Liver (tissue), 9 donors: ENCODE measurements around the gene NOP14. TPM values are rescaled to one million over a fixed set of nuclear protein-coding genes. Genes with fewer than 3 reads are reported as not detected.

Experiments
- DNase-seq: peaks from one replicate; pipeline ENCODE4 v3.0.0-alpha.2; 2017; ENCODE audit warnings: low spot score
- H3K27ac ChIP-seq, 2 donors: one replicate each; pipeline ENCODE4 v1.7.0; 2013; ENCODE audit warnings: inconsistent platforms in 2 of 2, low read length in 2 of 2, control low read depth in 1 of 2, low read depth in 1 of 2, mild to moderate bottlenecking in 1 of 2
- H3K27me3 ChIP-seq, 4 donors: one replicate each; pipeline versions ENCODE4 v1.6.1 to v1.7.0; 2013; ENCODE audit warnings: low read length in 3 of 4, inconsistent platforms in 1 of 4, mild to moderate bottlenecking in 1 of 4, moderate library complexity in 1 of 4; ENCODE audit not compliant: control insufficient read depth in 4 of 4, insufficient read depth in 4 of 4
- H3K36me3 ChIP-seq, 4 donors: one replicate each; pipeline versions ENCODE4 v1.6.1 to v1.7.0; 2013; ENCODE audit warnings: low read length in 3 of 4, mild to moderate bottlenecking in 3 of 4, low read depth in 1 of 4, moderate library complexity in 1 of 4; ENCODE audit not compliant: control insufficient read depth in 4 of 4, insufficient read depth in 3 of 4
- H3K4me1 ChIP-seq, 4 donors: one replicate each; pipeline versions ENCODE4 v1.6.1 to v1.7.0; 2013; ENCODE audit warnings: low read length in 3 of 4, mild to moderate bottlenecking in 3 of 4, moderate library complexity in 1 of 4; ENCODE audit not compliant: control insufficient read depth in 4 of 4, insufficient read depth in 4 of 4
- H3K4me3 ChIP-seq, 3 donors: one replicate each; pipeline versions ENCODE4 v1.6.1 to v1.7.0; 2013; ENCODE audit warnings: low read length in 3 of 3, control low read depth in 1 of 3, low read depth in 1 of 3, mild to moderate bottlenecking in 1 of 3
- H3K9ac ChIP-seq, 2 donors: one replicate each; pipeline ENCODE4 v1.7.0; 2013; ENCODE audit warnings: low read length in 2 of 2, mild to moderate bottlenecking in 2 of 2, moderate library complexity in 2 of 2, control low read depth in 1 of 2, low read depth in 1 of 2
- H3K9me3 ChIP-seq, 4 donors: one replicate each; pipeline versions ENCODE4 v1.6.1 to v1.7.0; 2013; ENCODE audit warnings: low read length in 3 of 4; ENCODE audit not compliant: control insufficient read depth in 4 of 4
- EGR1 ChIP-seq, 2 donors: IDR thresholded peaks; 2 replicates each; pipeline ENCODE4 v1.6.1; 2016 to 2018; ENCODE audit warnings: antibody characterized with exemption in 2 of 2, low read depth in 2 of 2
- FOXA1 ChIP-seq: IDR thresholded peaks from 2 replicates; pipeline ENCODE4 v1.6.1; 2016; ENCODE audit warnings: antibody characterized with exemption
- GABPA ChIP-seq, 2 donors: IDR thresholded peaks in 1 of 2; conservative IDR thresholded peaks in 1 of 2; 2 replicates each; pipeline ENCODE4 v1.6.1; 2016; ENCODE audit warnings: antibody characterized with exemption in 2 of 2, mild to moderate bottlenecking in 1 of 2, moderate library complexity in 1 of 2
- HNF4A ChIP-seq, 2 donors: conservative IDR thresholded peaks; 2 replicates each; pipeline ENCODE4 v1.6.1; 2016; ENCODE audit warnings: antibody characterized with exemption in 2 of 2, mild to moderate bottlenecking in 2 of 2
- HNF4G ChIP-seq: IDR thresholded peaks from 2 replicates; pipeline ENCODE4 v1.6.1; 2016; ENCODE audit warnings: antibody characterized with exemption
- JUND ChIP-seq, 2 donors: IDR thresholded peaks; 2 replicates each; pipeline ENCODE4 v1.6.1; 2016; ENCODE audit warnings: antibody characterized with exemption in 2 of 2
- NR2F2 ChIP-seq: IDR thresholded peaks from 2 replicates; pipeline ENCODE4 v1.6.1; 2016; ENCODE audit warnings: antibody characterized with exemption
- RAD21 ChIP-seq, 2 donors: IDR thresholded peaks; 2 replicates each; pipeline ENCODE4 v1.6.1; 2016; ENCODE audit warnings: antibody characterized with exemption in 2 of 2, mild to moderate bottlenecking in 2 of 2
- RXRA ChIP-seq, 2 donors: IDR thresholded peaks; 2 replicates each; pipeline ENCODE4 v1.6.1; 2017 to 2018; ENCODE audit warnings: antibody characterized with exemption in 2 of 2, mild to moderate bottlenecking in 1 of 2
- SP1 ChIP-seq: IDR thresholded peaks from 2 replicates; pipeline ENCODE4 v1.6.1; 2018; ENCODE audit warnings: antibody characterized with exemption, mild to moderate bottlenecking
- TAF1 ChIP-seq: conservative IDR thresholded peaks from 2 replicates; pipeline ENCODE4 v1.6.1; 2016; ENCODE audit warnings: antibody characterized with exemption, mild to moderate bottlenecking
- YY1 ChIP-seq: IDR thresholded peaks from 2 replicates; pipeline ENCODE4 v1.6.1; 2016; ENCODE audit warnings: antibody characterized with exemption, mild to moderate bottlenecking
- WGBS: extraction: QIAGEN DNeasy Blood & Tissue Kit; methylation state at CpG from one replicate; pipeline ENCODE4 v1.1.7; 2013; 5-methylcytosine and 5-hydroxymethylcytosine counted together
- polyA plus RNA-seq, 2 donors: library from polyadenylated mRNA; stranded (reverse) in 1 of 2; unstranded in 1 of 2; fragments of 200-250 nt in 1 of 2; fragments of >200 nt in 1 of 2; fragmentation: Nextera tagmentation in 1 of 2; extraction: Ambion mirVana in 1 of 2; gene quantifications; one replicate each; pipeline versions ENCODE4 v1.2.1 to v1.2.3, GENCODE V29; 2013 to 2015
- total RNA-seq, 2 donors: library from RNA; depleted of rRNA; stranded (reverse); fragments of >200 nt; gene quantifications; one replicate each; pipeline ENCODE4 v1.2.3, GENCODE V29; 2014
- TF ChIP-seq, protein P1 (sequence below): fragments of 150-350 bp; IDR thresholded peaks from 2 replicates; pipeline ENCODE4 v1.5.1; 2017; ENCODE audit warnings: improper control_type of control experiment, low read depth, low read length; ENCODE audit not compliant: missing input control
- TF ChIP-seq, protein P2 (sequence below): IDR thresholded peaks from 2 replicates; pipeline ENCODE4 v1.6.1; 2016; ENCODE audit warnings: antibody characterized with exemption
- TF ChIP-seq, protein P3 (sequence below): IDR thresholded peaks from 2 replicates; pipeline ENCODE4 v1.6.1; 2016; ENCODE audit warnings: antibody characterized with exemption
- TF ChIP-seq, protein P4 (sequence below): IDR thresholded peaks from 2 replicates; pipeline ENCODE4 v1.6.1; 2016; ENCODE audit warnings: antibody characterized with exemption
- donor health status: healthy.
- donor health status: healthy.
- donor health status: healthy.
- donor health status: healthy.
- donor health status: healthy.

Gene NOP14
- total and polyA plus RNA-seq, 4 donors: 10.5 to 22.9 (median 14.4) TPM

DNA sequence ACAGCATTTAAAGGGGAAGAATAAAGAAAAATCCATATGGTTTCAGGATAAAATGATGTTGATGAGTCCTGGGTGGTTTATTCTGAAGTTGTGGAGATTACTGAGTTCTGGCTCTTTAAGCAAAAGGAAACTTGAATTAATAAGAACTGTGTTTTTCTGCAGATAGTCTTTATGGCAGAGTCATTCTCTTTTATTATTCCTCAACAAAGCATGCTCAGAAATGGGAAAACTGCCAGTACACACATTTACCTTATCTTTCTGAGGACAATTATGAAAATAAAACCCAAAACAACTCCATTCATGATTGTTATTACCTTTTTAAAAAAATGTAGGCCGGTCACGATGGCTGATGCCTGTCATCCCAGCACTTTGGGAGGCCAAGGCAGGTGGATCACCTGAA, 61.1 kb downstream of the NOP14 start:
- 84% methylated on average over 2 of the region's 2 CpGs for WGBS
- Histone ChIP-seq H3K4me1 (peaks cover 0 to 1% (median 0%) of the 10 kb centered on the region in 4 donors), H3K9ac (no peak overlapping the region), H3K9me3 (no peaks in the 10 kb centered on the region), H3K27me3 (no peaks in the 10 kb centered on the region), H3K36me3 (peaks cover 6 to 76% (median 58%) of the 10 kb centered on the region in 4 donors), H3K27ac (no peak overlapping the region), H3K4me3 (no peak overlapping the region)
- no peak for DNase-seq
- TF ChIP-seq HNF4A (conservative IDR thresholded peaks at IDR 0.05): no peak
- TF ChIP-seq SP1: no peak
- no peak for TF ChIP-seq JUND (IDR thresholded peaks at IDR 0.05)
- no peak for TF ChIP-seq HNF4G
- TF ChIP-seq, protein P1, sequence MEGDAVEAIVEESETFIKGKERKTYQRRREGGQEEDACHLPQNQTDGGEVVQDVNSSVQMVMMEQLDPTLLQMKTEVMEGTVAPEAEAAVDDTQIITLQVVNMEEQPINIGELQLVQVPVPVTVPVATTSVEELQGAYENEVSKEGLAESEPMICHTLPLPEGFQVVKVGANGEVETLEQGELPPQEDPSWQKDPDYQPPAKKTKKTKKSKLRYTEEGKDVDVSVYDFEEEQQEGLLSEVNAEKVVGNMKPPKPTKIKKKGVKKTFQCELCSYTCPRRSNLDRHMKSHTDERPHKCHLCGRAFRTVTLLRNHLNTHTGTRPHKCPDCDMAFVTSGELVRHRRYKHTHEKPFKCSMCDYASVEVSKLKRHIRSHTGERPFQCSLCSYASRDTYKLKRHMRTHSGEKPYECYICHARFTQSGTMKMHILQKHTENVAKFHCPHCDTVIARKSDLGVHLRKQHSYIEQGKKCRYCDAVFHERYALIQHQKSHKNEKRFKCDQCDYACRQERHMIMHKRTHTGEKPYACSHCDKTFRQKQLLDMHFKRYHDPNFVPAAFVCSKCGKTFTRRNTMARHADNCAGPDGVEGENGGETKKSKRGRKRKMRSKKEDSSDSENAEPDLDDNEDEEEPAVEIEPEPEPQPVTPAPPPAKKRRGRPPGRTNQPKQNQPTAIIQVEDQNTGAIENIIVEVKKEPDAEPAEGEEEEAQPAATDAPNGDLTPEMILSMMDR: no peak
- no peak for TF ChIP-seq TAF1
- no peak for TF ChIP-seq EGR1 (IDR thresholded peaks at IDR 0.05; ENCODE audit: low read depth in 2 of 2)
- no peak for TF ChIP-seq YY1
- no peak for TF ChIP-seq RXRA (IDR thresholded peaks at IDR 0.05)
- TF ChIP-seq, protein P2, sequence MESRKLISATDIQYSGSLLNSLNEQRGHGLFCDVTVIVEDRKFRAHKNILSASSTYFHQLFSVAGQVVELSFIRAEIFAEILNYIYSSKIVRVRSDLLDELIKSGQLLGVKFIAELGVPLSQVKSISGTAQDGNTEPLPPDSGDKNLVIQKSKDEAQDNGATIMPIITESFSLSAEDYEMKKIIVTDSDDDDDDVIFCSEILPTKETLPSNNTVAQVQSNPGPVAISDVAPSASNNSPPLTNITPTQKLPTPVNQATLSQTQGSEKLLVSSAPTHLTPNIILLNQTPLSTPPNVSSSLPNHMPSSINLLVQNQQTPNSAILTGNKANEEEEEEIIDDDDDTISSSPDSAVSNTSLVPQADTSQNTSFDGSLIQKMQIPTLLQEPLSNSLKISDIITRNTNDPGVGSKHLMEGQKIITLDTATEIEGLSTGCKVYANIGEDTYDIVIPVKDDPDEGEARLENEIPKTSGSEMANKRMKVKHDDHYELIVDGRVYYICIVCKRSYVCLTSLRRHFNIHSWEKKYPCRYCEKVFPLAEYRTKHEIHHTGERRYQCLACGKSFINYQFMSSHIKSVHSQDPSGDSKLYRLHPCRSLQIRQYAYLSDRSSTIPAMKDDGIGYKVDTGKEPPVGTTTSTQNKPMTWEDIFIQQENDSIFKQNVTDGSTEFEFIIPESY: no peak
- TF ChIP-seq, protein P3, sequence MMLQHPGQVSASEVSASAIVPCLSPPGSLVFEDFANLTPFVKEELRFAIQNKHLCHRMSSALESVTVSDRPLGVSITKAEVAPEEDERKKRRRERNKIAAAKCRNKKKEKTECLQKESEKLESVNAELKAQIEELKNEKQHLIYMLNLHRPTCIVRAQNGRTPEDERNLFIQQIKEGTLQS: no peak
- TF ChIP-seq RAD21 (IDR thresholded peaks at IDR 0.05): no peak
- TF ChIP-seq, protein P4, sequence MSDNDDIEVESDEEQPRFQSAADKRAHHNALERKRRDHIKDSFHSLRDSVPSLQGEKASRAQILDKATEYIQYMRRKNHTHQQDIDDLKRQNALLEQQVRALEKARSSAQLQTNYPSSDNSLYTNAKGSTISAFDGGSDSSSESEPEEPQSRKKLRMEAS: no peak
- TF ChIP-seq GABPA (IDR thresholded peaks at IDR 0.05 in 1 of 2, conservative IDR thresholded peaks at IDR 0.05 in 1 of 2): no peak
- no peak for TF ChIP-seq NR2F2
- no peak for TF ChIP-seq FOXA1

DNA sequence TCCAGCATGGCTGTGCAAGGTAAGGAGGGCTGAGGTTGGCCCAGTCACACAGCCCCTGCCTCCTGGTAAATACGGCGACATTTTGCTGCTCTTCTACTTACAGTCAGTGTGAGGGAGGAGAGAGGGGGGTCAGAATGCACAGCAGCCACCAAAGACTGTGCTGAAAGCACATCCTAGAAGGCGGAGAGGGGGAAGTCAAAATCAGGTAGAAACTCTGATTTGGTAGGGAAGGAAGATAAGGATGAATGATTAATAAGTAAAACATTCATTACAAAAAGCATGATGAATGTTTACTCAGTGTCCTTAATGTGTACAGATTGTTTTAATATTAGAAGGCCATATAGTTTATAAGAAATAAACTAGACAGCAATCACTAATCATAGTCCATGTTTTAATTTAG, 62.0 kb downstream of the NOP14 start:
- Histone ChIP-seq H3K9me3 (no peaks in the 10 kb centered on the region), H3K9ac (no peak overlapping the region), H3K27ac (no peak overlapping the region), H3K4me3 (no peak overlapping the region), H3K4me1 (no peaks in the 10 kb centered on the region), H3K36me3 (peaks cover 6 to 81% (median 60%) of the 10 kb centered on the region in 4 donors), H3K27me3 (no peaks in the 10 kb centered on the region)
- TF ChIP-seq, protein P1: no peak
- TF ChIP-seq NR2F2 (no peak), HNF4G (no peak)
- TF ChIP-seq, protein P2: no peak
- DNase-seq: no peak
- 93% methylated on average over 3 of the region's 3 CpGs for WGBS
